GM12801 (cell line): Measurements from ENCODE around the gene ACVR1B.

Source experiments
- TF ChIP-seq, protein P1 (sequence below): IDR thresholded peaks from one replicate; pipeline ENCODE4 v1.5.1; 2011; ENCODE audit warnings: control low read depth; ENCODE audit not compliant: insufficient read length; ENCODE audit errors: extremely low read depth

ACVR1B gene

DNA sequence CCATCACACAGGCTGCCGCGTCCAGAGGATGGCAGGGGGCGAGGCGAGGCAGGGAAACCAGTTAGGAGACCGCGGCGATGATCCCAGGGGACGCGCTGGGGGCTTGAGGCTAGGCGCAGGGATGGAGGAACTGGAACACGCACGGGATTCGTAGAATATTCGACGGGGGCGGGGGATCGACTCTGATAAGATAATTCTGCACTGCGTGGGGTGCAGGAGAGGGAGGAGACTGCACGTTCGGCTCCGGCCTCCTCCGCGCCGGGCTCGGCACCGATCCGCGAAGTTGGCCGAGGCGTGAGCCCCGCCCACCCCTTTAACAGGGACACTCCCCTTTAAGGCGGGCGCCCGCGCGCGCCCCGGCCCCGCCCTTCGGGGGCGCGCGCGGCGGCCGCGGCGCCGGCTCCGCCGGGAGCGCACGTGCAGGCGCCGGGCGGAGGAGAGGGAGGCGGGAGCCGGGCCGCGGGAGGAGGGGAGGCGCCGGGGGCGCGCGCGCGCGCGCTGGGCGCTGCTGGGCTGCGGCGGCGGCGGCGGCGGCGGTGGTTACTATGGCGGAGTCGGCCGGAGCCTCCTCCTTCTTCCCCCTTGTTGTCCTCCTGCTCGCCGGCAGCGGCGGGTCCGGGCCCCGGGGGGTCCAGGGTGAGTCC, at the start of gene ACVR1B:
Gene ACVR1B, plus strand, starts transcription at position 501 of the 644 bp plus-strand sequence. Its CDS starts 45 bp downstream, at position 546.
- TF ChIP-seq, protein P1, sequence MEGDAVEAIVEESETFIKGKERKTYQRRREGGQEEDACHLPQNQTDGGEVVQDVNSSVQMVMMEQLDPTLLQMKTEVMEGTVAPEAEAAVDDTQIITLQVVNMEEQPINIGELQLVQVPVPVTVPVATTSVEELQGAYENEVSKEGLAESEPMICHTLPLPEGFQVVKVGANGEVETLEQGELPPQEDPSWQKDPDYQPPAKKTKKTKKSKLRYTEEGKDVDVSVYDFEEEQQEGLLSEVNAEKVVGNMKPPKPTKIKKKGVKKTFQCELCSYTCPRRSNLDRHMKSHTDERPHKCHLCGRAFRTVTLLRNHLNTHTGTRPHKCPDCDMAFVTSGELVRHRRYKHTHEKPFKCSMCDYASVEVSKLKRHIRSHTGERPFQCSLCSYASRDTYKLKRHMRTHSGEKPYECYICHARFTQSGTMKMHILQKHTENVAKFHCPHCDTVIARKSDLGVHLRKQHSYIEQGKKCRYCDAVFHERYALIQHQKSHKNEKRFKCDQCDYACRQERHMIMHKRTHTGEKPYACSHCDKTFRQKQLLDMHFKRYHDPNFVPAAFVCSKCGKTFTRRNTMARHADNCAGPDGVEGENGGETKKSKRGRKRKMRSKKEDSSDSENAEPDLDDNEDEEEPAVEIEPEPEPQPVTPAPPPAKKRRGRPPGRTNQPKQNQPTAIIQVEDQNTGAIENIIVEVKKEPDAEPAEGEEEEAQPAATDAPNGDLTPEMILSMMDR: no peak

DNA sequence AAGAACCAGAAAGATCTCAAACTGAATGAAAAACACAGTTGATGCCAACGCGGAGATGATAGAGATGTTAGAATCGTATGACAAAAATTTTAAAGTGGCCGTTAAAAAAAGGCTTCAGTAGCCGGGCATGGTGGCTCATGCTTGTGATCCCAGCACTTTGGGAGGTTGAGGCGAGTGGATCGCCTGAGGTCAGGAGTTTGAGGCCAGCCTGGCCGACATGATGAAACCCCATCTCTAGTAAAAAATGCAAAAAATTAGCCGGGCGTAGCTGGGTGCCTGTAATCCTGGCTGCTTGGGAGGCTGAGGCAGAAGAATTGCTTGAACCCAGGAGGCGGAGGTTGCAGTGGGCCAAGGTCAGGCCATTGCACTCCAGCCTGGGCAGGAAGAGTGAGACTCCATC, 49.6 kb upstream of the ACVR1B start:
- TF ChIP-seq, protein P1: no peak

DNA sequence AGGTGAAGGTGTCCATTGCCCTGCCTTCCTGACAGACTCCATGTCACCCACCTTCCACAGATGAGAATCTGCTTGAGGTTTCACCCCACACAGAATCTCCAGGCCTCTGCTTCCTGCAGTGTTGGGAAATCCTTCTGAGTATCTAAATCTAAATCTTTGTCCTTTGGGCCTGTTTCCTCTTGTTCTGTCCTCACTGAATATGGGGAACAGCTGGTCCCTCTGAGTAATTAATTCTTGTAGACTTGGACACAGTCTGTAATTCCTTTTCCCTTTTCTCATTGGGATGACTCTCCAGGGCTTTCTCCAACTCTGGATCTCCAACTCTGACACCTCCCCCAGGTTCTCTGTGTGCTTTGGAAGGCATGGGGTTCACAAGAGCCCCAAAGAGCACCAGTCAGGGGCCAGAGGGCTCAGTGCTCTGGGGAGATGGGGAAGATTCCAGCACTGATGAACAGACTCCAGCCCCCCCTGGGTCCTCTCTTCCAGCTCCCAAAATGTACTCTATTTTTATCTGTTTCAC, 46.5 kb upstream of the ACVR1B start:
- TF ChIP-seq, protein P1: no peak

DNA sequence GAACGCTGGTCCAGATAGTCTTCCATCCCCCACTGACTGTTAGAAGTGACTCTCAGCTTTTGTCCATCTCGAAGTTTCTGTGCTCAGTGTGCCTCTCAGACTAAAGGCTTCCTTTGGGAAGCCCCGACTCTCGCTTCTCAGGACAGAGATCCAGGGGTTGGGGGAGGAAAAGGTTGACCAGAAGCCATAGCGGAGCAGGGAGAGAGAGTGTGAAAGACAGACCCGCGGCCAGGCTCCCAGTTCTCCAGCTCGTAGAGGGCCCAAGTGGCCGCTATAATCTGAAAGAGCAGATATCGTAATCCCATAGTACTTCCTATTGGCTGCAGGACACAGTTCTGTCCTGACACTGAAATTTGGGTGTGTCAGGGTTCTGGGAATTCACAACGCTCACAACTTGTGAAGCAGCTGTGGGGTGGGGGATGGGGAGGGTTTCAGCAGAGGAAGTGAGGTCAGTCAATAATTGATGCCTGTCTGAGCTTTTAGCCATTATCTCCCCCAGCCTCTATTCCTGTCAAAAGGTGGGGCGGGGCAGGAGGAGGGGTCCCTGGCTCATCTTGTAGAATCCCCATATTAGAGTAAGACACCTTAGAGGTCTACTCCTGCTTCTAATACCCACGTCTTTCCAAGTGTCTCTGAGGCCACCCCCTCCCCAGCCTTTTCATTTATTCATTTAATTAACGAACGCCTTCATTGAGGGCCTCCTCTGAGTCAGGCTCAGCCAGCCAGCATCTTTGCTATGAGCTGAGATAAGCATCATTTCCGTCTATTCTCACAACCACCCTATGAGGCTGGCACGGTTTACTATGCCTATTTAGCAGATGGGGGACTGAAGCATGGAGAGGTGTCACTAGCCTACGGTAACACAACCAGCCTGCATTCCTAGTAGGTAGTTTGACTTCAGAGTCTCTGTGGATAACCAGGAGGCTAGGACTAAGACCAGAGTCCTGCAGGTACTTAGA, 45.7 kb upstream of the ACVR1B start:
- TF ChIP-seq, protein P1: no peak

DNA sequence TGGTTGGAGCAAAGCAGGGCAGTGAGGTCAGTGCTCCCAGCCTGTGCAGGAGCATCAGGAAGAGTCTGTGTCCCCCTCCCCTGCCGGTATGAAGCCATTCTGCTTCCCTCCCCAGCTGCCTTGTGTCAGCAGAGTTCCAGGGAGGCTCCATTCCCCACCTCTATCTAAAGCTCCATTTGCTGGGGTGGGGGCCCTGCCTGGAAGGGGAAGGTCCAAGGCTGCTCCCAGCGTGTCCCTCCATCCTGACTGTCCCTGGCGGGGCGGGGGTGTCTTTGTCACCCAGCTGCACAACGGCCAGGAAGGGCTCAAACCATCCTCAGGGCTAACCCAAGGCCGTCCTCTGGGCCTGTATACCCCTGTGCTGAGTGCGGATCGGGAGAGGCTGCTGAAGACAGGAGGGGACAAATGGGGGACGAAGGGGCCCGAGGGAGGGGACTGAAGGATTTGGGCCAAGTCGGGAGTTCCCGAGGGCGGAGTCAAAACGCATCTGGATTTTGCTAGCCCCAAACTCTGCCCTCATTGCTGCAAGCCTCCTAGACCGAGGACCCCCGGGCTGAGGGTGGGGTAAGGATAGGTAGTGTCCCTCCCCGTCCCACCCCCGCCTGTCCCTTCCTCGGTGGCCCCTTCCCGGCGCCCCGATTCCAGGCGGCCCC, 44.9 kb upstream of the ACVR1B start:
- TF ChIP-seq, protein P1: no peak

DNA sequence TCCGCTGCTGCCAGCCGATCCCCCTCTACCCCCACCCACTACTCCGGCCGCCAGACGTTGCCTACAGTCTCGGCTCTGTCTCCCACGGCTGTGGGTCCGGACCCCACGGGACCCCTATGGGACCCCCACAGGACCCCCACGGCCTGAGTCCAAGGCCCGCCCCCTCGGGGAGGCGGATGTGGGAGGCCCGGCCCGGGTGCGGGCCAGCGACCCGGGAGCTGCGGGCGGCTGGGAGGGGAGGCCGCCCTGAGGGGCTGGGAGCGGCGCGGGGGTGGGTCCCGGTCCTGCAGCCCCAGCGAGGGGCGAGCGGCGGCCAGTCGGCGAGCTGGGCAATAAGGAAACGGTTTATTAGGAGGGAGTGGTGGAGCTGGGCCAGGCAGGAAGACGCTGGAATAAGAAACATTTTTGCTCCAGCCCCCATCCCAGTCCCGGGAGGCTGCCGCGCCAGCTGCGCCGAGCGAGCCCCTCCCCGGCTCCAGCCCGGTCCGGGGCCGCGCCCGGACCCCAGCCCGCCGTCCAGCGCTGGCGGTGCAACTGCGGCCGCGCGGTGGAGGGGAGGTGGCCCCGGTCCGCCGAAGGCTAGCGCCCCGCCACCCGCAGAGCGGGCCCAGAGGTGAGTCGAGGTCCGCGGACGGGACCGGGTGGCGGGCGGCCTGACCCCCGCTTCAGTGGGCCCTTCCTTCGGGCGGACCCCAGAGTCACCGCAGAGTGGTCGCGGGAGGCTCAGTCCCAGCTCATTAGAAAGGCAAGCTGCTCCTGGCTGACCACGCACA, 44.2 kb upstream of the ACVR1B start, which contains the start of gene ACVRL1:
Gene ACVRL1, plus strand, starts transcription at position 422 of the 773 bp plus-strand sequence. CDS start 4,971 bp downstream, outside the sequence.
- TF ChIP-seq, protein P1: no peak
